Measurements from ENCODE around the gene DOCK3.
A peak's percentile ranks its signal among the peaks of the same experiment; 100 is the strongest.
"Not testable (repeated sequence)": the region's sequence is repeated elsewhere in the genome, so short reads cannot be mapped to it uniquely, and the experiment has no call there.

Gene DOCK3

DNA sequence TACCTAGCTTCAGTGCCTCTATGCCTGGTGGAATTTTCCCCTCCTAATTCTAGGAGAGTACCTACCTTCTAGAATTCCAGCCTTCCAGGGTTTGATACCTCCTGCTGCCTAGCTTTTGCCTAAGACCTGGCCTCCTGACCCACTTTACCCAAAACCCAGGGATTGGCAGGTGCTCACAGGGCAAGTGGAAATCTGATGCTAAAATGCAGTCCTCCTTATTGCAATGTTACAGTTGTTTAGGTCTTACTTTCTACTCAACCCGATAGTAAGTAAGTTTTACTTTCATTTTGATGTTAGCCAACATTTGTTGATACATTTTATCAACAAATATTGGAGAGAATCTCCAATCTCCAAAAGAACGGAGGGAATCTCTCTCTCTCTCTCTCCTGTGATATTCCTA lies 275.9 kb downstream of the DOCK3 start:
- no peak for TF ChIP-seq Cebpa-rat (IDR thresholded peaks at IDR 0.05)
- no peak overlapping the region for H3K4me3 ChIP-seq
- no peaks in the 10 kb centered on the region for H3K36me3 ChIP-seq
- peak overlapping the region; percentile 43 to 74 (median 59); a peak in 21 of 22 replicates for H3K4me2 ChIP-seq
- H3K27me3 ChIP-seq: no peaks in the 10 kb centered on the region
- H3K9me3 ChIP-seq (replicated peaks in 1 of 11): peaks cover 0 to 4% (median 0%) of the 10 kb centered on the region in 11 experiments; a peak in 1 of 22 replicates
- no peaks in the 10 kb centered on the region for H4K20me1 ChIP-seq
- peaks cover 0 to 10% (median 6%) of the 10 kb centered on the region in 10 experiments; a peak in 6 of 20 replicates for H3K4me1 ChIP-seq
- no peak overlapping the region for H3K27ac ChIP-seq
- H3K9ac ChIP-seq: peak overlapping the region in 1 of 11 experiments; percentile 11; a peak in 2 of 22 replicates

DNA sequence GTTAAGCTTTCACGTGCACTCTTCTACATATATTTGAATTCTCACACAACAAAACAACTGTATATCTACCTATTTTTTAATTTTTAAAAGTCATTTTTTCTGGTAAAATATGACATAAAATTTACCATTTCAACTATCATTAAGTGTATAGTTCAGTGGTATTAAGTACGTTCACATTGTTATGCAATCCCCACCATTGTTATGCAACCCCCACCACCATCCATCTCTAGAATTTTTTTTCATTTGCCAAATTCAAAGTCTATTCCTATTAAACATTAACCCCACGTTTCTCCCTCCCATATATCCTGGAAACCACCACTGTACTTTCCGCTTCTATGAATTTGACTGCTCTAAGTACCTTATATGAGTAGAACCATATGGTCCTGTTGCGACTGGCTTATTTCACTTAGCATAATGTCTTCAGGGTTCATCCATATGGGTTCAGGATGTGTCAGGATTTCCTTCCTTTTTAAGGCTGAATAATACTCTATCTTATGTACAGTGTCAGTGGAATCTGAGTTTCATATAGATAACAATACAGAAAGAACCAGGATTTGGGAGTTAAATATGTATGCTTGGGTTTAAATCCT lies 279.2 kb downstream of the DOCK3 start:
- H4K20me1 ChIP-seq: no peaks in the 10 kb centered on the region
- H3K9ac ChIP-seq: no peak overlapping the region
- no peak overlapping the region for H3K4me2 ChIP-seq
- 0 out of 22 replicates have a peak, but pooled peaks cover 0 to 4% (median 0%) of the 10 kb centered on the region in 11 experiments for H3K9me3 ChIP-seq (replicated peaks in 1 of 11)
- H3K4me1 ChIP-seq: peaks cover 0 to 10% (median 6%) of the 10 kb centered on the region in 10 experiments; a peak in 6 of 20 replicates
- H3K4me3 ChIP-seq: no peak overlapping the region
- no peaks in the 10 kb centered on the region for H3K36me3 ChIP-seq
- no peak for TF ChIP-seq Cebpa-rat (IDR thresholded peaks at IDR 0.05)
- no peaks in the 10 kb centered on the region for H3K27me3 ChIP-seq
- H3K27ac ChIP-seq: no peak overlapping the region

DNA sequence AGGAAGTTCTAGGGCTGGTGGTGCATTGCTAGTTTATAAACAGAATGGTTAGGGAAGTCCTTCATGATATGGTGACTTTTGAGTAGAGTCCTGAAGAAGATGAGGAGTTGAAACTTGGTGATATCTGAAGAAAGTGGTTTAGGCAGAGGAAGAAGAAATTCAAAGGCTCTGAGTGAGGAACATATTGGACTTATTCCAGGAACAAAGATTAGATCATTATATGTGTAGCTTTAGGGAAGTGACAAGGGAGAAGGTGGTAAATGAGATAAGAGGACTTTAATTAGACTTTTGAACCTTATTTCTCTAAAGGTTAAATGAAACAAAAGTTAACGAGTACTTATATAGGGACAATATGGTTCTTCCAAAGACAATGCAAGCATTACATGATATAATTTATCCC lies 286.7 kb downstream of the DOCK3 start:
- Histone ChIP-seq H3K9ac (no peak overlapping the region), H3K36me3 (no peaks in the 10 kb centered on the region), H3K4me2 (no peak overlapping the region), H3K9me3 (replicated peaks in 1 of 11) (no peaks in the 10 kb centered on the region), H3K4me1 (no peaks in the 10 kb centered on the region), H3K27me3 (no peaks in the 10 kb centered on the region), H3K4me3 (no peak overlapping the region), H4K20me1 (no peaks in the 10 kb centered on the region), H3K27ac (no peak overlapping the region)
- TF ChIP-seq Cebpa-rat (IDR thresholded peaks at IDR 0.05): no peak

DNA sequence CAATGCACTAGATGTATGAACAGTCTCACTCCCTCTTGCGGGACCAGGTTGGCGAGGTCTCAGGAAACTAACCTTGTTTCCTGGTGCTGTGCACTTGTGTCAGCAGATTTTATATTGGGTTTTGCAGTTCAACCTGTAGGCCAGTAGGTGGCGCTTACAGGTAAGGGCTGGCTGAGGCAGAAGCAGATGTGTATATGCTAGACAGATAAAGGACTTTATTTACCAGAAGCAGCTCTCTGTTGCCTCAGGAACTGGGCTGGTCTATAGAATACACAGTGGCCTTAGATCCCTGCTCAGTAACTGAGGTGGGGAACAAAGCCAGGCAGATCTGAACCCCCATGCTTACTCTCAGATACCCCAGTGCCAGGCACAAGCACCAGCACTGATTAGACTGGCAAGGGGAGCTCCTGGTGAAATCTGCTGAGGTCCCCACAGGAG lies 296.8 kb downstream of the DOCK3 start:
- H3K4me1 ChIP-seq: no peaks in the 10 kb centered on the region
- no peaks in the 10 kb centered on the region for H3K27me3 ChIP-seq
- no peaks in the 10 kb centered on the region for H3K36me3 ChIP-seq
- no peak overlapping the region for H3K4me2 ChIP-seq
- no peak overlapping the region for H3K27ac ChIP-seq
- H3K9ac ChIP-seq: no peak overlapping the region
- peaks cover 5 to 13% (median 6%) of the 10 kb centered on the region in 11 experiments; a peak in 16 of 22 replicates for H3K9me3 ChIP-seq (replicated peaks in 1 of 11)
- H4K20me1 ChIP-seq: no peaks in the 10 kb centered on the region
- no peak overlapping the region for H3K4me3 ChIP-seq
- TF ChIP-seq Cebpa-rat (IDR thresholded peaks at IDR 0.05): no peak

DNA sequence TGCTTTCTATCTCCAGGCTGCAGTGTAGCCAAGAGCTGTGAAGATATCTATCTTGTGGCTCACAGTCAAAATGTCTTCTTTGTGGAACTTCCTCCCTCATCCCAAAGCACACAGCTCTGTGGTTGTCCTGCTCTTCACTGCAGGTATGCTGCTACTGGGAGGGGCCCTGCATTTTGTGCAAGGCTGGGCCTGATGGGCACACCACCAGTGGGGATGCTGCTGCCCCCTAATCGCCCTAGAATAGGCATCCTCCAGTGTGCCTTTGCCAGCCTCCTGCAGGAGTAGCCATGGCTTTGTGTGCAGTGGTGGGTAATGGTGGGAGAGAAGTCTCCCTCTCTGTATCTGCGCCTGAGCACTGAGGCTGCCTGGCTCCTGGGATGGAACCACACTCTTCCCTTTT lies 297.3 kb downstream of the DOCK3 start:
- peaks cover 5 to 12% (median 6%) of the 10 kb centered on the region in 11 experiments; a peak in 16 of 22 replicates for H3K9me3 ChIP-seq (replicated peaks in 1 of 11)
- no peaks in the 10 kb centered on the region for H3K4me1 ChIP-seq
- no peak overlapping the region for H3K27ac ChIP-seq
- H3K36me3 ChIP-seq: no peaks in the 10 kb centered on the region
- TF ChIP-seq Cebpa-rat (IDR thresholded peaks at IDR 0.05): no peak
- no peak overlapping the region for H3K4me2 ChIP-seq
- no peak overlapping the region for H3K9ac ChIP-seq
- no peaks in the 10 kb centered on the region for H3K27me3 ChIP-seq
- no peaks in the 10 kb centered on the region for H4K20me1 ChIP-seq
- no peak overlapping the region for H3K4me3 ChIP-seq

DNA sequence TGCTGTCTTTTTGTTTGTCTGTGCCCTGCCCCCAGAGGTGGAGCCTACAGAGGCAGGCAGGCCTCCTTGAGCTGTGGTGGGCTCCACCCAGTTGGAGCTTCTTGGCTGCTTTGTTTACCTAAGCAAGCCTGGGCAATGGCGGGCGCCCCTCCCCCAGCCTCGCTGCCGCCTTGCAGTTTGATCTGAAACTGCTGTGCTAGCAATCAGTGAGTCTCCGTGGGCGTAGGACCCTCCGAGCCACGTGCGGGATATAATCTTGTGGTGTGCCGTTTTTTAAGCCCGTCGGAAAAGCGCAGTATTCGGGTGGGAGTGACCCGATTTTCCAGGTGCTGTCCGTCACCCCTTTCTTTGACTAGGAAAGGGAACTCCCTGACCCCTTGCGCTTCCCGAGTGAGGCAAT lies 303.9 kb downstream of the DOCK3 start:
- H3K9me3 ChIP-seq (replicated peaks in 1 of 11); H3K4me1 ChIP-seq; H4K20me1 ChIP-seq; H3K27me3 ChIP-seq; H3K9ac ChIP-seq; H3K36me3 ChIP-seq; H3K4me2 ChIP-seq; H3K4me3 ChIP-seq; H3K27ac ChIP-seq: not testable (repeated sequence)

DNA sequence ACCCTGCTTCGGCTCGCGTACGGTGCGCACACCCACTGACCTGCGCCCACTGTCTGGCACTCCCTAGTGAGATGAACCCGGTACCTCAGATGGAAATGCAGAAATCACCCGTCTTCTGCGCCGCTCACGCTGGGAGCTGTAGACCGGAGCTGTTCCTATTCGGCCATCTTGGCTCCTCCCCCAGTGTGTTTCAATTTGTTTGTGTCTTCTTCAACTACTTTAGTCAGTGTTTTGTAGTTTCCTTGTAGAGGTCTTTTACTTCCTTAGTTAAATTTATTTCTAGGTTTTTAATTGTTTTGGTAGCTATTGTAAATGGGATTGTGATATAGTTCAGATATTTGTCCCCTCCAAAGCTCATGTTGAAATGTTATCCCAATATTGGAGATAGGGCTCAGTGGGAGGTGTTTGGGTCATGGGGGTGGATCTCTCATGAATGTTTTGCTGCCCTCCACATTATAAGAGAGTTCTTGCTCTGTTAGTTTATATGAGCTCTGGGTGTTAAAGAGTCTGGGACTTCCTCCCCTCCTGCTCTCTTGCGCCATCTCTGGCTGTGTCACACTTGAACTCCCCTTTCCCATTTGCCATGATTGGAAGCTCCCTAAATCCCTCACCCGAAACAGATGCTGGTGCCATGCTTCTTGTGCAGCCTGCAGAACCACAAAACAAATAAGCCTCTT lies 304.4 kb downstream of the DOCK3 start:
- Histone ChIP-seq H3K36me3 (no peaks in the 10 kb centered on the region), H3K9me3 (replicated peaks in 1 of 11) (peaks cover 0 to 11% (median 0%) of the 10 kb centered on the region in 11 experiments; a peak in 1 of 22 replicates), H3K4me1 (no peaks in the 10 kb centered on the region), H3K4me3 (no peak overlapping the region), H3K9ac (no peak overlapping the region), H4K20me1 (no peaks in the 10 kb centered on the region), H3K27ac (no peak overlapping the region), H3K27me3 (no peaks in the 10 kb centered on the region), H3K4me2 (no peak overlapping the region)
- TF ChIP-seq Cebpa-rat (IDR thresholded peaks at IDR 0.05): no peak

DNA sequence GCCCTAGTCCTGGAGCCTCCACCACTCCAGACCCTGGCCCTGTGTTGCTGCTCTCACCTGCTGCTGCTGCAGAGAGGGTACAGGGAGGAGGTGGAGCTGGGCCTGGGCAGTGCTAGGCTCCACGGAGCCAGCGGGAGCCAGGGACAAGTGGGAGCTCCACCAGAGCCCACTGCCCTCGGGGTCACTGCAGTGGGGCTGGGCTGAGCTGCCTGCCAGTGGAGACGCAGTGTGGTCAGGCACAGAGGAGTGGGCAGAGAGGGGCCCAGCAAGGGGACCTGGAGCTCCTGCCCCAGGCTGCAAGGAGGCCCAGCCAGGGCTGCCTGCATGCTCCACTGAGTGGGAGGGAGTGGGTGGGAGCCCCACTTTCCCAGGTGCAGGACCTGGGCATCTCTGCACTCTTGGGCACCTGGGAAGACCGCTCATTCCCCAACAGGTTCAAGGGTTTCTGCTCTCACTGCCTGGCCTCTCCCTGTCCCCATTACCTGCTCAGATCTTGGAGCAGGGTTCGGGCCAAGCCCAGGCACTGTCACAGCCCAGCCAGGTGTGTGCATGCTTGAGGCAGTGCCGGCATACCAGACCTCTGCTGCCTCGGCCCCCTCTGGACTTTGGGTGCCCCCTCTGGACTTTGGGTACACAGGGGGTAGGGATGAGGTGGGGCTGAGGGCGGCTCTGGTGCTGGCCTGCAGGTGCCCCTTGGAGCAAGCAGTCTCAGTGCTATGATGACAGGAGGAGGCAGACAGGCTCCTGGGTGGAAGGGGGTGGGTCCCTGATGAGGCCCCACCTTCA lies 308.0 kb downstream of the DOCK3 start:
- no peaks in the 10 kb centered on the region for H4K20me1 ChIP-seq

DNA sequence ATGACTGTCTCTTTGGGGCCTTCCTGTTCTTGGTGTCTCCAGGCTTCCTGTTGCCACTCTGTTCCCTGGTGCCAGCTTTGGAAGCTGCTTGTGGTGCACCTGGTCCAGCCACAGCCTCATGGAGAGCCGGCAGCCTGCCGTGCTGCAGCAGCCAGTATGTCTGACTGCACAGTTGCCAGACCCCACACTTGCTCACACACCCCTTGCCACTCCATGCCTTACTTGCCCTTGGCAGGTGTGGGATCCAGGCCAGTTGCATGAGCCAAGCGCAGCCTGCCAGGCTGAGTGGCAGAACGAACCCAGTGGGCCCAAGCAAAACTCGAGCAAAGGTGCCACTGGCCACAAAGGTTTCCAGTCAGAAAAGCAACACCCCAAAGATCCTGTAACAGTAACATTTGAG lies 309.2 kb downstream of the DOCK3 start:
- Histone ChIP-seq H3K4me2 (no peak overlapping the region), H3K36me3 (no peaks in the 10 kb centered on the region), H3K27ac (no peak overlapping the region), H3K9ac (no peak overlapping the region), H3K4me3 (no peak overlapping the region), H3K27me3 (no peaks in the 10 kb centered on the region), H3K4me1 (no peaks in the 10 kb centered on the region), H3K9me3 (replicated peaks in 1 of 11) (peaks cover 0 to 22% (median 5%) of the 10 kb centered on the region in 11 experiments; a peak in 7 of 22 replicates), H4K20me1 (no peaks in the 10 kb centered on the region)
- no peak for TF ChIP-seq Cebpa-rat (IDR thresholded peaks at IDR 0.05)

More for the DNA sequence above, 308.0 kb downstream of the DOCK3 start:
- Histone ChIP-seq H3K4me2 (no peak overlapping the region), H3K9me3 (replicated peaks in 1 of 11) (peaks cover 0 to 16% (median 0%) of the 10 kb centered on the region in 11 experiments; a peak in 2 of 22 replicates), H3K9ac (no peak overlapping the region), H3K4me3 (no peak overlapping the region), H3K4me1 (no peaks in the 10 kb centered on the region), H3K27ac (no peak overlapping the region), H3K36me3 (no peaks in the 10 kb centered on the region), H3K27me3 (no peaks in the 10 kb centered on the region)
- no peak for TF ChIP-seq Cebpa-rat (IDR thresholded peaks at IDR 0.05)
